Neural cell (in vitro differentiated cells): ENCODE data around the gene ABCC3. TPM values are rescaled to one million over a fixed set of nuclear protein-coding genes. Genes with fewer than 3 reads are reported as not detected.

Experiments
- H2AFZ ChIP-seq: fragments of 200-600, 300-800 bp; sonication (generic), shearing (Covaris generic); 2 replicates; pipeline ENCODE4 v1.6.0; 2014; ENCODE audit warnings: low read depth, mild to moderate bottlenecking, antibody characterized with exemption, low read length, moderate library complexity
- H3F3A ChIP-seq: fragments of 200-600 bp; shearing (Covaris generic); 2 replicates; pipeline ENCODE4 v1.6.1; 2016; ENCODE audit warnings: mild to moderate bottlenecking, moderate library complexity, mixed read lengths, antibody characterized with exemption, low read length; ENCODE audit not compliant: insufficient read depth, poor library complexity, severe bottlenecking
- H3K27ac ChIP-seq: fragments of 200-600, 300-800 bp; sonication (generic), shearing (Covaris generic); 2 replicates; pipeline ENCODE4 v1.5.1; 2014; ENCODE audit warnings: mild to moderate bottlenecking, low read length, moderate library complexity
- H3K27me3 ChIP-seq: fragments of 300-800, 200-600 bp; sonication (generic), shearing (Covaris generic); 2 replicates; pipeline ENCODE4 v1.6.0; 2014; ENCODE audit warnings: mild to moderate bottlenecking, low read depth, low read length, moderate library complexity; ENCODE audit not compliant: insufficient read depth
- H3K36me3 ChIP-seq: fragments of 300-800, 200-600 bp; sonication (generic), shearing (Covaris generic); 2 replicates; pipeline ENCODE4 v1.5.1; 2014; ENCODE audit warnings: mild to moderate bottlenecking, antibody characterized with exemption, low read length, moderate library complexity; ENCODE audit not compliant: insufficient read depth
- H3K4me2 ChIP-seq: fragments of 300-800, 200-600 bp; sonication (generic), shearing (Covaris generic); 2 replicates; pipeline ENCODE4 v1.6.0; 2014; ENCODE audit warnings: mild to moderate bottlenecking, low read length
- H3K4me3 ChIP-seq: fragments of 300-800, 200-600 bp; sonication (generic), shearing (Covaris generic); 2 replicates; pipeline ENCODE4 v1.5.1; 2014; ENCODE audit warnings: mild to moderate bottlenecking, low read length, moderate library complexity
- H3K79me2 ChIP-seq: fragments of 200-600 bp; shearing (Covaris generic); replicated peaks from 2 replicates; pipeline ENCODE4 v1.6.0; 2014; ENCODE audit warnings: mild to moderate bottlenecking, low read length, moderate library complexity; ENCODE audit not compliant: insufficient read depth
- H3K9ac ChIP-seq: fragments of 300-800, 200-600 bp; sonication (generic), shearing (Covaris generic); 2 replicates; pipeline ENCODE4 v1.6.1; 2016; ENCODE audit warnings: mild to moderate bottlenecking, low read length, mixed read lengths
- H3K9me2 ChIP-seq: fragments of 200-600 bp; shearing (Covaris generic); 2 replicates; pipeline ENCODE4 v1.6.1; 2016; ENCODE audit warnings: mild to moderate bottlenecking, low read length, mixed read lengths; ENCODE audit not compliant: insufficient read depth
- H3K9me3 ChIP-seq: fragments of 200-600, 300-800 bp; sonication (generic), shearing (Covaris generic); 2 replicates; pipeline ENCODE4 v1.6.1; 2016; ENCODE audit warnings: mild to moderate bottlenecking, mixed run types, low read length, moderate library complexity, mixed read lengths
- H4K20me1 ChIP-seq: fragments of 200-600 bp; shearing (Covaris generic); 2 replicates; pipeline ENCODE4 v1.6.1; 2016; ENCODE audit warnings: mild to moderate bottlenecking, mixed run types; ENCODE audit not compliant: insufficient read depth
- CTCF ChIP-seq: fragments of 450-650 bp; IDR thresholded peaks from 2 replicates; pipeline ENCODE4 v1.5.1; 2014; ENCODE audit warnings: antibody characterized with exemption, mild to moderate bottlenecking, moderate library complexity; ENCODE audit not compliant: poor library complexity, severe bottlenecking
- EP300 ChIP-seq: fragments of 450-650 bp; conservative IDR thresholded peaks from 2 replicates; pipeline ENCODE4 v1.6.1; 2014; ENCODE audit warnings: antibody characterized with exemption, mild to moderate bottlenecking, moderate library complexity; ENCODE audit not compliant: poor library complexity, severe bottlenecking
- EZH2 ChIP-seq: fragments of 200-600, 300-800 bp; shearing (Covaris generic), sonication (generic); IDR thresholded peaks from 2 replicates; pipeline ENCODE4 v1.6.1; 2014; ENCODE audit warnings: antibody characterized with exemption, low read length, borderline replicate concordance, mild to moderate bottlenecking; ENCODE audit not compliant: insufficient read depth, poor library complexity, severe bottlenecking
- MXI1 ChIP-seq: fragments of 450-650 bp; conservative IDR thresholded peaks from 2 replicates; pipeline ENCODE4 v1.6.1; 2014; ENCODE audit warnings: antibody characterized with exemption, mild to moderate bottlenecking; ENCODE audit not compliant: poor library complexity, severe bottlenecking
- POLR2AphosphoS5 ChIP-seq: IDR thresholded peaks from 2 replicates; pipeline ENCODE4 v1.6.1; 2012
- RAD21 ChIP-seq: fragments of 450-650 bp; conservative IDR thresholded peaks from 2 replicates; pipeline ENCODE4 v1.6.1; 2014; ENCODE audit warnings: antibody characterized with exemption, mild to moderate bottlenecking, moderate library complexity
- REST ChIP-seq: IDR thresholded peaks from 2 replicates; pipeline ENCODE4 v1.6.1; 2012; ENCODE audit warnings: borderline replicate concordance
- SMC3 ChIP-seq: fragments of 450-650 bp; conservative IDR thresholded peaks from 2 replicates; pipeline ENCODE4 v1.6.1; 2014; ENCODE audit warnings: antibody characterized with exemption, mild to moderate bottlenecking, moderate library complexity; ENCODE audit not compliant: poor library complexity
- TAF1 ChIP-seq: IDR thresholded peaks from 2 replicates; pipeline ENCODE4 v1.6.1; 2012; ENCODE audit warnings: low read depth
- polyA plus RNA-seq: library from polyadenylated mRNA; depleted of rRNA; stranded (reverse); fragments of >200 nt; gene quantifications from 2 replicates; pipeline ENCODE4 v1.2.3, GENCODE V29; 2014

The ABCC3 gene
- polyA plus RNA-seq, 1 donor from 2014 or later = not detected

GRCh38 chr17:50735287-50735686, 100.6 kb downstream of the ABCC3 start:
- H3K4me2 ChIP-seq = no peak overlapping the region
- H3K9me2 ChIP-seq = no peaks in the 10 kb centered on the region
- H3K27ac ChIP-seq = no peak overlapping the region
- H4K20me1 ChIP-seq = peaks cover 9% of the 10 kb centered on the region
- H2AFZ ChIP-seq = no peak overlapping the region
- no peak overlapping the region for H3K9ac ChIP-seq
- no peaks in the 10 kb centered on the region for H3F3A ChIP-seq
- peaks cover 83% of the 10 kb centered on the region for H3K79me2 ChIP-seq
- no peaks in the 10 kb centered on the region for H3K27me3 ChIP-seq
- H3K36me3 ChIP-seq = peaks cover 8% of the 10 kb centered on the region
- H3K4me3 ChIP-seq = no peak overlapping the region
- no peaks in the 10 kb centered on the region for H3K9me3 ChIP-seq
- TF ChIP-seq TAF1 (no peak), EZH2 (no peak), POLR2AphosphoS5 (no peak), RAD21 (no peak), REST (no peak), MXI1 (no peak), EP300 (no peak), SMC3 (no peak), CTCF (no peak)

- Histone ChIP-seq H3K4me2 (no peak overlapping the region), H3K9me2 (no peaks in the 10 kb centered on the region), H3K27me3 (no peaks in the 10 kb centered on the region), H3K79me2 (peaks cover 68% of the 10 kb centered on the region), H3F3A (no peaks in the 10 kb centered on the region), H3K36me3 (peaks cover 10% of the 10 kb centered on the region), H3K9me3 (no peaks in the 10 kb centered on the region), H4K20me1 (peaks cover 6% of the 10 kb centered on the region), H3K27ac (no peak overlapping the region), H2AFZ (no peak overlapping the region), H3K4me3 (no peak overlapping the region), H3K9ac (no peak overlapping the region)
- TF ChIP-seq POLR2AphosphoS5 = no peak
- TF ChIP-seq CTCF = no peak
- no peak for TF ChIP-seq SMC3
- no peak for TF ChIP-seq EZH2
- TF ChIP-seq RAD21 = no peak
- TF ChIP-seq EP300 = no peak
- TF ChIP-seq TAF1 = no peak
- TF ChIP-seq MXI1 = no peak
Measured at GRCh38 chr17:50737118-50737698, 102.5 kb downstream of the ABCC3 start.
